ENCODE results near the gene SPIB.
"Not testable (repeated sequence)": the region's sequence is repeated elsewhere in the genome, so short reads cannot be mapped to it uniquely, and the experiment has no call there.

SPIB gene

GRCh38 chr19:50418176-50419021 is at the start of gene SPIB:
SPIB (plus strand) TSS chr19:50418938; CDS start chr19:50418963, 25 bp downstream.
- DNase-seq, result no peak

- DNase-seq, result no peak
Measured at GRCh38 chr19:50371914-50372475, 46.7 kb upstream of the SPIB start.

- peak; percentile 96 for DNase-seq
Measured at GRCh38 chr19:50376166-50377050, 42.3 kb upstream of the SPIB start, which contains the start of gene NR1H2. NR1H2 (plus strand) TSS chr19:50376457; CDS start chr19:50377606, 1,149 bp downstream.

- DNase-seq, result peak; percentile 79
Measured at GRCh38 chr19:50377051-50377461, 41.7 kb upstream of the SPIB start.

- no peak for DNase-seq
Measured at GRCh38 chr19:50377517-50377916, 41.2 kb upstream of the SPIB start.

GRCh38 chr19:50378169-50378862 is 40.4 kb upstream of the SPIB start:
- DNase-seq, result no peak

GRCh38 chr19:50378863-50379236 is 39.9 kb upstream of the SPIB start:
- DNase-seq, result no peak

GRCh38 chr19:50379602-50380001 is 39.1 kb upstream of the SPIB start:
- no peak for DNase-seq

GRCh38 chr19:50380137-50380536 is 38.6 kb upstream of the SPIB start:
- DNase-seq, result no peak

- DNase-seq, result no peak
Measured at GRCh38 chr19:50380751-50381151, 38.0 kb upstream of the SPIB start.

GRCh38 chr19:50381881-50382729 is 36.6 kb upstream of the SPIB start:
- no peak for DNase-seq

GRCh38 chr19:50383001-50383851 is 35.5 kb upstream of the SPIB start:
- DNase-seq, result no peak

GRCh38 chr19:50383852-50384684 is 34.7 kb upstream of the SPIB start, which contains the start of gene POLD1:
POLD1 (plus strand) TSS chr19:50384347; CDS start chr19:50398852, 14,505 bp downstream.
- peak; percentile 99 for DNase-seq

GRCh38 chr19:50384685-50385535 is 33.8 kb upstream of the SPIB start:
- DNase-seq, result no peak

- no peak for DNase-seq
Measured at GRCh38 chr19:50387176-50387867, 31.4 kb upstream of the SPIB start.

- DNase-seq, result no peak
Measured at GRCh38 chr19:50387868-50388245, 30.9 kb upstream of the SPIB start.

- not testable (repeated sequence) for DNase-seq
Measured at GRCh38 chr19:50390295-50390694, 28.4 kb upstream of the SPIB start.

- DNase-seq, result not testable (repeated sequence)
Measured at GRCh38 chr19:50390952-50391351, 27.8 kb upstream of the SPIB start.

Measured in activated CD4-positive, alpha-beta T cell treated with anti-CD3 and anti-CD28 coated beads for 48 hours (primary cell).